Right atrium auricular region (tissue), 2 donors: Measurements from ENCODE around the gene CXXC1. TPM values are rescaled to one million over a fixed set of nuclear protein-coding genes. Genes with fewer than 3 reads are reported as not detected.

ENCODE experiments used
- DNase-seq: peaks from one replicate; pipeline ENCODE4 v3.0.0-alpha.2; 2019; ENCODE audit warnings: low spot score
- H3K27ac ChIP-seq, 2 donors: fragments of 200-600 bp; sonication (generic); 1 replicate in 1 of 2; 2 replicates in 1 of 2; pipeline ENCODE4 v1.5.1; 2016 to 2019
- H3K27me3 ChIP-seq, 2 donors: fragments of 200-600 bp; sonication (generic); one replicate each; pipeline versions ENCODE4 v1.5.1 to v1.6.0; 2017 to 2019
- H3K36me3 ChIP-seq: fragments of 200-600 bp; sonication (generic); one replicate; pipeline ENCODE4 v1.5.1; 2016
- H3K4me1 ChIP-seq, 2 donors: fragments of 200-600 bp; sonication (generic); one replicate each; pipeline versions ENCODE4 v1.5.1 to v1.6.0; 2017 to 2019
- H3K4me3 ChIP-seq, 2 donors: fragments of 200-600 bp; sonication (generic); 1 replicate in 1 of 2; 2 replicates in 1 of 2; pipeline ENCODE4 v1.5.1; 2017 to 2019; ENCODE audit warnings: mild to moderate bottlenecking in 1 of 2, moderate library complexity in 1 of 2
- H3K9me3 ChIP-seq, 2 donors: fragments of 200-600 bp; sonication (generic); one replicate each; pipeline ENCODE4 v1.5.1; 2019
- CTCF ChIP-seq, 2 donors: fragments of 200-600 bp; sonication (generic); IDR thresholded peaks; one replicate each; pipeline ENCODE4 v1.5.1; 2019; ENCODE audit warnings: antibody characterized with exemption in 2 of 2
- total RNA-seq, 2 donors: library from RNA; depleted of rRNA; stranded (reverse); fragments of >200 nt; gene quantifications; one replicate each; pipeline ENCODE4 v1.1.0, GENCODE V29; 2016

CXXC1 gene
- total RNA-seq, 2 donors from 2014 or later, result 17.1 to 38.3 TPM

GRCh38 chr18:50232419-50232818, 55.1 kb downstream of the CXXC1 start:
- Histone ChIP-seq H3K4me1 (no peaks in the 10 kb centered on the region), H3K27ac (no peak overlapping the region), H3K36me3 (no peaks in the 10 kb centered on the region), H3K27me3 (no peaks in the 10 kb centered on the region), H3K4me3 (no peak overlapping the region), H3K9me3 (no peaks in the 10 kb centered on the region)
- DNase-seq, result no peak
- no peak for TF ChIP-seq CTCF (IDR thresholded peaks at IDR 0.05)

Other genes starting within 250 kb of the CXXC1 start
- 10 to 100 TPM in 1 of 2 donors, 1 to 10 TPM in 1; 7.7 to 10.2 TPM for gene MYO5B, start 92.5 kb downstream of the CXXC1 start, total RNA-seq
- gene CFAP53, start 21.2 kb downstream of the CXXC1 start, total RNA-seq, result under 1 TPM in 1 of 2 donors, not detected in 1; 0.30 TPM
- gene MBD1, start 6.2 kb downstream of the CXXC1 start, total RNA-seq, result 10 to 100 TPM; 47.9 to 77.1 TPM
- gene SKA1, start 87.4 kb upstream of the CXXC1 start, total RNA-seq, result under 1 TPM in 1 of 2 donors, not detected in 1; 0.78 TPM